GM12801 (cell line): ENCODE measurements around the gene HFM1.

Experiments
- TF ChIP-seq, protein P1 (sequence below): IDR thresholded peaks from one replicate; pipeline ENCODE4 v1.5.1; 2011; ENCODE audit warnings: control low read depth; ENCODE audit not compliant: insufficient read length; ENCODE audit errors: extremely low read depth

Gene HFM1

DNA sequence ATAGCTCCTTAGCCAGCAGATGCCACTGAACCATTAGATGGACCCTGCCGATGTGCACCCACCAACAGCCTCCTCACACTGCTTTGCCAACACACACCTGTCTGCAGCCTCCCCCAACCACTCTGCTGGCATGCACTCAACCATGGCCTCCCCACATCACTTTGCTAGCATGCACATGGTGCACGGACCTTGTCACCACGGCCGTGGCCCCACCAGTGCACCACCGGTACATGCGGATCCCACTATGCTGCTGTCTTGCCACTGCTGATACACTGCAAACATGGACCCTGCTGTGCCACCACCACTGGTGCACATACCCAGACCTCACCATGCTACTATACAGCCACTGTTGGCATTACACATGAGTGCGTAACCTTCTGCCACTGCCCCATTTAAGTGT lies 66.1 kb downstream of the HFM1 start:
- TF ChIP-seq, protein P1, sequence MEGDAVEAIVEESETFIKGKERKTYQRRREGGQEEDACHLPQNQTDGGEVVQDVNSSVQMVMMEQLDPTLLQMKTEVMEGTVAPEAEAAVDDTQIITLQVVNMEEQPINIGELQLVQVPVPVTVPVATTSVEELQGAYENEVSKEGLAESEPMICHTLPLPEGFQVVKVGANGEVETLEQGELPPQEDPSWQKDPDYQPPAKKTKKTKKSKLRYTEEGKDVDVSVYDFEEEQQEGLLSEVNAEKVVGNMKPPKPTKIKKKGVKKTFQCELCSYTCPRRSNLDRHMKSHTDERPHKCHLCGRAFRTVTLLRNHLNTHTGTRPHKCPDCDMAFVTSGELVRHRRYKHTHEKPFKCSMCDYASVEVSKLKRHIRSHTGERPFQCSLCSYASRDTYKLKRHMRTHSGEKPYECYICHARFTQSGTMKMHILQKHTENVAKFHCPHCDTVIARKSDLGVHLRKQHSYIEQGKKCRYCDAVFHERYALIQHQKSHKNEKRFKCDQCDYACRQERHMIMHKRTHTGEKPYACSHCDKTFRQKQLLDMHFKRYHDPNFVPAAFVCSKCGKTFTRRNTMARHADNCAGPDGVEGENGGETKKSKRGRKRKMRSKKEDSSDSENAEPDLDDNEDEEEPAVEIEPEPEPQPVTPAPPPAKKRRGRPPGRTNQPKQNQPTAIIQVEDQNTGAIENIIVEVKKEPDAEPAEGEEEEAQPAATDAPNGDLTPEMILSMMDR: no peak

DNA sequence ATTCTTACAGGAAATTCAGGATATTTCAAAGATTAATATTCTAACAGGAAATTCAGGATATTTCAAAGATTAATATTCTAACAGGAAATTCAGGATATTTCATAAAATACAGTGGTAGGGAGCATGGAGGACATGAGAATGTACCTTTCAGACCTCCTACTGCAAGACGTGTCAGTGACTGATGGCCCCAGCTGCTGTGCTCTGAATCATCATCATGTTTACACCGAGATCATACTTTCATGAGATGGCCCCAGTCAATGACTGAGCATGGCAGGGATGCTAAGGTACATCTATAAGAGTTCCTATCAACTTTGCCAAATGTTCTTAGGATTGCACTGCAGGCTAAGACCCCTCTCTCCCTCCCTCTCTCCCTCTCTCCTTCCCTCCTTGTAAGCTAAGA lies 69.0 kb downstream of the HFM1 start:
- TF ChIP-seq, protein P1: no peak

- TF ChIP-seq, protein P1: no peak
These were observed 69.8 kb downstream of the HFM1 start for GRCh38 chr1:91334856-91335255.

DNA sequence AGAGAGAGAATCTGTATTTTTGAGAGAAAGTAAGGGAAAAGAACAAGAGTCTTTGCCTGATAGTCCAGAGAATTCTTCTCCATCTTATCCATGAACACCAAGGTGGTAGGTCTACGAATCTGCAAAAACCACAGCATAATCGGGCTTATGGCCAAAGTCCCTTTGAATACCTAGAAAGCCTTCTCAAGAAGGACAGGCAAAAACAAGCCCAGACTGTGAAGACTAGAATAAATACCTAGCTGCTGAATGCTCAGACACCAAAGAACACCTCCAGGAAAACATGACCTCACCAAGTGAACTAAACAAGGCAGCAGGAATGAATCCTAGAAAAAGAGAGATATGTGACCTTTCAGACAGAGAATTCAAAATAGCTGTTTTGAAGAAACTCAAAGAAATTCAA lies 79.2 kb downstream of the HFM1 start:
- TF ChIP-seq, protein P1: no peak

GRCh38 chr1:91314643-91315042 lies 90.0 kb downstream of the HFM1 start:
- TF ChIP-seq, protein P1: no peak

GRCh38 chr1:91311672-91312071 lies 93.0 kb downstream of the HFM1 start:
- TF ChIP-seq, protein P1: no peak

GRCh38 chr1:91308544-91308943 lies 96.1 kb downstream of the HFM1 start:
- TF ChIP-seq, protein P1: no peak
